ENCODE measurements around the gene EPYC.
A peak's percentile ranks its signal among the peaks of the same experiment; 100 is the strongest.
"Not testable (repeated sequence)": the region's sequence is repeated elsewhere in the genome, so short reads cannot be mapped to it uniquely, and the experiment has no call there.

Gene EPYC

DNA sequence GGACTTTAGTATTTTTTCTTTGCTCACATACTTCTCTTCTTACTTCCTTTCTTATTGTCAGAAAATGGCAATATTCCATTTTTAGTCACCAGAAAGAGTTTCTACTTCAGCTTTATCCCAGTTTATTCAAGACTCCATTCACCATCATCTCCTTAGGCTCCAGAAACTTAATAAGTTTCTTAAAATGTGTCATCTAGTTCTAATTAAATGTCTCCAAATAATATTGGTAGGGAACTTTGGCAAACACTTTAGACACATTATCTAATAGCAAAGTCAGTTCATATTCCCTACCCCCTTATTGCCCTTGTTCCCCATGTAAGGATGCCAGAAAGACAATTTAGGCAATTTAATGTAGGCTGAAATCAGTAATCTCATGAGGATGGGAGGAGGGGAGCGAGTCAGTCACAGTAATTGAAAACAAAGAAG lies 15.1 kb downstream of the EPYC start:
- no peak for DNase-seq

DNA sequence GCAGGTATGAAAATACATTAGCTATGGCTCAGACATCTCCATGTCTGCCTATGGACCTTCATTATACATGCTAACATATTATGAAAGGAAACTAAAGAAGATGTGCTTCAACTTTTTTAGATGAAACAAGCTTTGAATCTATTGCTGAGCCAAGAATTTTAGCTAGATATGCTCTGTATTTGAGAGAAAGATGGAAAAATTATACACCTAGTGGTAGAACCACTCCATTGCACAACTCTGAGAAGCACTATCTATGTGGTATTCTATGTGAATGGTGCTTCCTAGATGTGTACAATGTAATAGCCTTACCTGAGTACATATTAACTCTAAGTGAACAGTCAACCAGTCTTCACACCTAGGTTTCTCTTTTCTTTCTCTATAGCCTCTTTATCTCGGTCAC lies 17.3 kb downstream of the EPYC start:
- no peak for DNase-seq

DNA sequence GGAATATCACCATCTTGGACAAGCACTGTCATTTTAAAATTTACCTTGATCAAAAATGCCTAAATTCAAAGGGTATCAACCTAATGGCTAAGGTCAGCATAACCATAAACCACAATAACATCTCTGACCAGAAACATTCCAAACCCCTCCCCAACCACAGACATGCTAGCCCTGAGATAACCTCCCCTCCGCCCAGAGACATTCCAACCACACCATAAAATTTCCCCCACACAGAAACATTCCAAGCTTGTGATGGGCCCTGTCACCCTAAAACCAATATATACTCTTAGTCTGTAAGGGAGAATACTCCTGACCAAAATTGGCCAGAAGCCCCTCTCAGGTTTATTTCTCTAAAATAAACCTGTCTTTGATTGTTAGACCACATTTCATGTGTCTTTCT lies 17.7 kb downstream of the EPYC start:
- DNase-seq: no peak

DNA sequence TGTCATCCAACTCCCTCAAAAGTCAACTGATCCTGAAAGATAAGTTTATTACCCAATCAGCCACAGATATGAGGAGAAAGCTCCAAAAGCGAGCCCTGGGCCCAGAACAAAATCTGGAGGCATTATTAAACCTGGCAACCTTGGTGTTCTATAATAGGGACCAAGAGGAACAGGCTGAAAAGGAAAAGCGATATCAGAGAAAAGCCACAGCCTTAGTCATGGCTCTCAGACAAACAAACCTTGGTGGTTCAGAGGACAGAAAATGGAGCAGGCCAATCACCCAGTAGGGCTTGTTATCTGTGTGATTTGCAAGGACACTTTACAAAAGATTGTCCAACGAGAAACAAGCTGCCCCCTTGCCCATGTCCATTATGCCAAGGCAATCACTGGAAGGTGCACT lies 19.4 kb downstream of the EPYC start:
- DNase-seq: not testable (repeated sequence)

DNA sequence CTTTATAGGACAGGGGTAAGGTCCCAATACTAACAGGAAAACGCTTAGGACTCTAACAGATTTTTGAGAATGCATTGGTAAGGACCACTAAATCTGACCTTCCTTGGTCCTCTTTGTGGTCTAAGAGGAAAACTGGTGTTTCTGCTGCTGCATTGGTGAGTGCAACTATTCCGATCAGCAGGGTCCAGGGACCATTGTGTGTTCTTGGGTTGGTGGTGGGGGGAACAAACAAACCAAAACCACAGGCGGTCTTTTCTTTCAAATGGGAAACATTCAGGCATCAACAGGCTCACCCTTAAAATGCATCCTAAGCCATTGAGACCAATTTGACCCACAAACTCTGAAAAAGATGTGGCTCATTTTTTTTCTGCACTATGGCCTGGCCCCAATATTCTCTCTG lies 20.7 kb downstream of the EPYC start:
- no peak for DNase-seq

DNA sequence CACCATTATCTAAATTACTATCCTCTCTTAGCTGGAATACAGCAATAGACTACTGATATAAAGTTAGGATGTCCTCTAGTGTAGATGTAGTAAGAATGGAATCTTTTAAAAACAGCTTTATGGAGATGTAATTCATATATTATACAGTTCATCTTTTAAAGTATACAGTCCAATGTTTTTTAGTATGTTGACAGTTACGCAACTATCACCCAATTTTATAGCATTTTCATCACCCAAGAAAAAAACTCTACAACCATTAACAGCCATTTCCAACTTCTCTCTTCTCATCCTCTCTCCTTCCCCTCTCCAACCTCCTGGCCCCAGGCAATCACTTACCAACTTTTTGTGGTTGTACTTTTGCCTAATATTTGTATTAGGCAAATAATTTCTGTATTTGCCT lies 22.6 kb downstream of the EPYC start:
- no peak for DNase-seq

DNA sequence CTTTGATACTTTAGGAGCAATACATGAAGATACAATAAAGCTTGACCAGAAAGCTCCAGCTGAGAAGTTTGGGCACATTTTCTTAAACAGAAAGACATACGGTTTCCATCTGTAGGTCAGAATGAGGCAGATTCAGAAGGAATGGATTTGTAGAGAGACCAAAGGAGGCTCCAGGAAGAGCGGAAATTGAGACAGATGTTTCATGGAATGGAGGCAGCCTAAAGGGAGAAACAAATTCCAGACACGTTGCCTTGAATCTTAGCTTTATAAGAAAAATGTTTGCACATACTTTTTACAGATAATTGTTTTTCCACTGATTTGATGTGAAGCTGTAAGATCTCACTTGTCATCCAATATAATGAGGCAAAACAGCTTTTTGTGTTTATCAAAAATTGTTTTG lies 24.8 kb downstream of the EPYC start:
- no peak for DNase-seq

DNA sequence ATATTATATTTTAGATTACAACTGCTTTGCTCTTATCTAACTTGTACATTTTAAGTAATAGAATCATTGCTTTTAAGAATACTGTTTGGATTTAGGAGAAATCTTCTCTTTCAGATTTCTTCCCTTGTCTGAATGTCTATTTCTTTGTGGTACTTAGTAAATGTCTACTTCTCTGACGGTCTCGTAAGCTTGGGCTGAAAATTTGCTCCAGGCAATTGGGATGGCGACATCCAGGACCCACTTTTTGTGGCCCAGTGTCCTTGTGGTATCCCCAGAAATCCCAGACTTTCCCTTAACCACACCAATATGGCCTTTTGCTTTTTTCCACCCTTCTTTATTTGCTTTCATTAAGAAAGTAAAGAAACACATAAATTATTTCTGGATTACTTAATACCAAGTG lies 25.8 kb downstream of the EPYC start:
- DNase-seq: no peak

DNA sequence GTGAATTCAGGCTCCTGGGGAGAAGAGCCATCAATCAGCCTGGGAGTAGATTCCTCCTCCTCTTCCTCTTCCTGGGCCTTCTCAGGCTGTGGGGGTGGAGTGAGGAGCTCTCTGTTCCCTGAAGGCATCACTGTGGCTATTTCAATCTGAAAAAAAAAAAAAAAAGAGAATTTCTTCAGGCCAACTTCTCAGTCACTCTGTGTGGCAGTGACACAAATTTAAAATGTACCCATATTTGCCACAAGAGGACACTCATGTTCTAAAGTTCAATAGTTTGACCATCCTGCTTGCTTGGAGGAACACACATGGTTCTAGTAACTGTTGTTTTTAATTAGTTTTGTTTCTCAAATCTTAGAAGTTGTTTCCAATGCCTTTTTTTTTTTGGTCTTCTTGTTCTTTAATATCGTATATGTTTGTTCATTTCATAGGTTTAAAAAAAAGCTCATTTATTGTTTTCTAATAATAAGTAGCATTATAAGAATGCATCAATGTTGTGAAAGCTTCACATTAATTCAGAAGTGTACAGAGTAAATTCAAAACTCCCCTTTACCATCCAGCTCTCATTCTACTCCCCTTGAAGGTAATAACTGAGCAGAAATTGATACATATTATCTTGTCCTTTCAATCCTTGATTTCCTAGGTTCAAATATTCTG lies 26.5 kb downstream of the EPYC start:
- peak; percentile 4 for DNase-seq

DNA sequence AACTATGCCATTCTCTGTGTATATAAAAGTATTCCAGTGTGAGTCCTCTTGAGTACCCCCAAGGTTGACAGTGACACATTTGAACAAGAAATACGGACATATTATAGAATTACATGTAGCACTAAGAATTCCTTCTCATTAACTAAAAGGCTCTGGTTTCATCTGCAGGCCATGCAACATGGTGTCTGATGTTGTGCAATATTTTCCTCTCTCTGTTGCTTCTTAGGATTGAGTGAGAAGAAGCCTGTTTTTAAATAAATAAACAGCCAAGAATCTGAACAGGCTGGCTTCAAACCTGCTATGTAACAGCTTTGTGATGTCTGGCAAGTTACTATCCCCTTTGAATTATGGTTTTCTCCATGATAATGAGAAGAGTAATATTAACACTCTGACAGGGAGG lies 27.5 kb downstream of the EPYC start:
- DNase-seq: no peak

DNA sequence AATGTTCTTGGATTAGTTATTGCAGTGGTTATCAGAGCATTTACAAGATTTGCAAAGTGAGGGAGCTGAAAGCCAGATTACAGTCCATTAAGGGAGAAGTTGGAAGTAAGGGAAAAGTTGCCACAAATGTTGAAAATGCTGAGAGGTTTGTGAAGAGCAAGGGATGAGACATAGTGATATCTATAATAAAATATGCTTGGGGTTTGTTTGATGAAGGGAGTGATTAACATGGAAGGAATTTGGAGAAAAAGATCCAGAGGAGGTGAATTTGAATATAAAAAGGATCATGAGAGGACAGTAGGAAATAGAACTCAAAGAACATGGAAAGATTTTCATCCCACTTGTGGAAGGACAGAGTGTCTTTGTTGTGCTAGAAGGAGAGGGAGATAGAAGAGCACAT lies 30.5 kb downstream of the EPYC start:
- no peak for DNase-seq

DNA sequence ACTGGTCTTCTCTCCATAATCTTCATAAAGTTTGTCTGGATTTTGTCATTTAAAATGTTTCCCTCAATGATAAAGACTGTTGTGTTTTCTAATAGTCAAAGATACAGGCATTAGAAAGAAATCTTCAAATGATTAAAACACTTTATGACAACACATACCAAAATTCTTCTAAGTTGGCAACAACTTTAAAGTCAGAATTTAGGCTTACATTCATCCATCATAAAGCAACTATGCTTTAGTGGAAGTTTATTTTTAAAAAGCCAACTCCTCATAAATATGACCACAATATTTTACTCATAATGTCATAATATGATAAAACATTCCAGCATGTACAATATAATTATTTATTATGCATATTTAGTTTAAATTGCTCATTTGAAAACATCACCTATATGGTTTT lies 32.5 kb downstream of the EPYC start:
- DNase-seq: no peak

DNA sequence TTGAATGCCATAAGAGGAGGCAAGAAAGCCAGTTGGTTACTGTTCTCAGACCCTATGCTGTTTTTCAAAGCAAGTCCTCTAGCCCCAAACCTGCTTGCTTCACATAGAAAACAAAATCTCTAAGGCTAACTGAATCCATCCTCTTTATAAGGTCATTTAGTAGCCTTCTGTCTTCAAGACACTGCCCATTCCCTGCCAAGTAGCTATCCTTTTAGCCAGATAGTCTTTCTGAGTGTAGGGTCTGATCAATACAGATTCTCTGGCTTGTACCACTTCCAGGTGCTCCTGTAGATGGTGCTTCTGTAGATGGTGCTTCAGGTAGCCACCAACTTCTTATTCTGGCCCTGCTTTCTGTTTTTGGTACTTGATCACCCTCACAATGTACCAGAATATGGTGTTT lies 33.9 kb downstream of the EPYC start:
- no peak for DNase-seq

DNA sequence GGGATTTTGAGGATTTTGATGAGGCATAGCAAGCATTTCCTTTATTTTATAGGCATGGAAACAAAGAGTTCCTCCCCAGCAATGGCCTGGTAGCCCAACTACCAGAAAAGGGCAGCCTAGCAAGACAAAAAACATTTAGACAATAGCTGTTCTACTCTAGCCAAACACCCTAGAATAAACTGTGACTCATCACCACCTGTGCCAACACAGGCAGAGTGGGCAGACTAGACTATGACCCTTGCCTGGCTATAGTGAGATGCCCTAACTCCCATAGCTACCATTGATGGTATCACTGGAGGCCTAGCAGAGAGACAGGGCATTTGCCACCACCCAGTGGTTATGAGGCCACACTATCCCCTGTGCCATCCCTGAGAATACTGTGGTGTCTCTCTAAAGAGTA lies 34.3 kb downstream of the EPYC start:
- DNase-seq: no peak

DNA sequence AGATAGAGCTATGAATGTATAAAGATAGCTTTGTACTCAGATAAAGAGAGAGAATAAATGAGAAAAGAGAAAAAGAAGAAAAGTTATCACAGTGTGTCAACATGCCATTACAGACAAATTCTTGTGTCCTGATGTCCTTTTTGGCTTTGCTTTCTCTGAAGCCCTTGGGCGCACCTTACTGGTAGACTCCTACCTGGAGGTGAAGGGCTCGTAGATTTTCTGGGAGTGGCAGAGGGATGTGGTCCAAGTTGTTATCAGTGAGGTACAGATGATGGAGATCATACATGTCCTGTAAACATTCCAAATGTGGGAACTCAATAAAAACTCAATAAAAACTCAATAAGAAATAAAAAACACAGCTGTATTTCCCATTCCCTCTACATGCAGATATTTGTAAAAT lies 34.9 kb downstream of the EPYC start:
- no peak for DNase-seq

DNA sequence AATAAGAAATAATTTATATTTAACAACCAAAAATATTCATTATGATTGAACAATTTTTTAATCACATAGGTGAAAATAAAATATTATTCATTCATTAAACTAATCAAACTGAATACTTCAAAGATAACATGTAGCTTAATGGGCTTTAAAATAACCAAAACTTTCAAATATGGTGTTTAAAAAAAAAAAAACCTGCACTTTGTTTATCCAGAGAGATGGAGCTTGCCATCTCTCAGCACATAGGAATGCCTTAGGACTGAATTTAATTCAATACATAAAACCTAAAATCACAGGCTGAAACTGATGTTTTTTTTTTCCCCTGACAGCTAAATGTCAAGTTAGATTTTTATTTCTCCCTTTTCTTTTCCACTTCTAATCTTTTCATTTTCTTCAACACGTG lies 35.4 kb downstream of the EPYC start:
- no peak for DNase-seq

DNA sequence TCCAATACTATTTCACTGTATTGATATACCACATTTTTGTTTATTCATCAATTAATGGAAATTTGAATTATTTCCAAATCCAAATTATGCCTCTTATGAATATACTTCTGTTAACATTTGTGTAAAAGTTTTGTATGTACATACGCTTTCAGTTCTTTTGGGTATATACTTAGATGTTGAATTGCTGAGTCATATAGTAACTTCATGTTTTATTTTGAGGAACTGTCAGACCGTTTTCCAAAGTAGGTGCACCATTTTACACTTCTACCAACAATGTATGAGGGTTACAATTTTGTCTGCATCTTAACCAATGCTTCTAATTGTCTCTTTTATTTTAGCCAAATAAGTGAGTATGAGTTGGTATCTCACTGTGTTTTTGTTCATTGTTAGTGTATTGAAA lies 39.6 kb downstream of the EPYC start:
- no peak for DNase-seq

DNA sequence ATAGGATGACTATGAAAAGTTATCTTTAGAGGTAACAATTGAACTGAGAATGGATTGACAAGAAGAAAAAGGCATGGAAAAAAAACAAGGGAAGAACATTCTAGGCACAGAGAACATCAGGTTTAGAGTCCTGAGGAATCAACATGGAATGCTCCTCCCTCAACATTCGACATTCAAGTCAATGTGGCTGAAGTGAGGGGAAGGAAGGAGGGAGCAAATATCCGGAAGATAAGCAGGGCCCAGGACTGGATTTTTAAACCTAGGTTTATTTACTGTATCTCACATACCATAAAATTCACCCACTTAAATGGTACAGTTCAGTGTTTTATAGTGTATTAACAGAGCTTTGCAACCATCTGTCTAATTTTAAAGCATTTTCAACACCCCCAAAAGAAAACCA lies 40.2 kb downstream of the EPYC start:
- DNase-seq: no peak

DNA sequence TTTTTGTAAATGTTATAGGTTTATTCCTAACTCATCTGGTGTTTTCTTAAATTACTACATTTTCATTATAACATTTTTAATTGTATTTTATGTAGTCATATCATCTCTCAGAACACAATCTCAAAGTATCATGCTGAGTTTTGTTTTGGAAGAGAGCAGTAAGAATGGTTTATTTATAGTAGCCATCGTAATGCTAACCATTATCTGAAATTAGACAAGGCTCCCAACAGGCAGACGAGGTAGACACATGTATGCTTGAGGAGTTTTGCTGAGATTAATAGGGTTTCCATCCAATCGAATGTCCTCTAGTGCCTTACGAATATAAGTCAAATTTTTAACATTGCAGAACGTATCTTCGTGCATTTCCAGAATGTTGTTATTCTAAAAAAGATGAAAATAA lies 40.8 kb downstream of the EPYC start:
- DNase-seq: no peak

DNA sequence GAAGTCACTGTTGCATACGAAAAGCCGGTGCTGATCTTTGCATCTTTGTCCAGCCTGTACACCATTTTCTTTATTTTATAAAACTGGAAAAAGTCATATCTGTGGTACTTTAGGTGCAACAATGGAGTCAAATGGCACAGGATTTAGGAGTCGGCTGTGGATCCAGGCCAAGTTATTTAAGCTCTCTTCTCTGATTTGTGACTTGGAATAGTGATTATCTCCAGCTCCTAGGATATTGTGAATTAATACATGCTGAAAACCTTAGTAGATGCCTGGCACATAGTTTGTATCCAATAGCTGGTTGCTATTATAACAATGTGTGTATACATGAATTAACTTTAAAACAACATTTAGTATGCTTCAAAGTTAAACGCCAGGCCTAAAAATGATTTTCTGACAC lies 43.6 kb downstream of the EPYC start:
- DNase-seq: no peak

DNA sequence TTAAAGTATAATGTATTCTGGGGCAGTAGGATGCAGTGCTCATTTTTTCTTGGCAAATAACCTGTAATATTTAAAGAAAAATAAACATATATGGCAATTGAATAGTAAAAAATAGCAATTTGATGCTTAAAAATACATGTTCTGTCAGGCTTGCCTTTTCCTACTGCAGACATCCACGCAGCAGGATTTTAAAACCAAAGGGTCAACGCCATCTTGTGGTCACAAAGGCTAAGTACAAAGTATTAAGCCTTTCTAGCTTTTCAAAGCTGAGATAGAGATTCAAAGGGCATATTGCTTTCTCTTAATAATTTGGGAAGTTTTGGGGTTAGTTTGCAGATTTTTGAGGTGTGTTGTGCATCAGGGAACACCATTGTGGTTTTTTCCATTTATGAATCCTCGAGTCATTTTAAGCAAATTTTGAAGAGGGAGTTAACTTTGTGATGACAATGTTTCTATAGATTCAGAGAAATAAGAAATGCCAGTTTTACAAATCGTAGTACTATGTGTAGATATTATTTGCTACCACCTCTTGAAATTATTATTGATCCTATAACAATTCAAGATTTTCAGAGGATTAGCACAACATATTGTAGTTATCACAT lies 45.1 kb downstream of the EPYC start:
- DNase-seq: peak; percentile 45

DNA sequence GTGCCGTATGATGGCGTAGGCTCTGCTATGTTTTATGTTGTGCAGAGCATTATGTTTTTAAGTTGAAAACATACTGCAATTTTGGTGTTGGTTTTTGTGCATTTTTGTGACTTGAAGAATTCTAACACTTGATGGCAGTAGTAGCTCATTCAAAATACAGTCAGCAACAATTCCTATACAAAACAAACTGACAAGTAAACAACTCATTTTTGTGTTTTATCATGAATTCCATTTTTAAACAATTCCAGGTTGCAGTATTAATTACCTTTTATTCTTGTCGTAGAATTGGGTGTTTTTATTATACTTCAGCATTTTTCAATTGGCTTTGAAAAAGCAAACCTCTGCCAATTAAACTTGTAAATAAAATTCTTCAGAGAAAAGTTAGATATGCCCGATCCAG lies 45.7 kb downstream of the EPYC start:
- no peak for DNase-seq

DNA sequence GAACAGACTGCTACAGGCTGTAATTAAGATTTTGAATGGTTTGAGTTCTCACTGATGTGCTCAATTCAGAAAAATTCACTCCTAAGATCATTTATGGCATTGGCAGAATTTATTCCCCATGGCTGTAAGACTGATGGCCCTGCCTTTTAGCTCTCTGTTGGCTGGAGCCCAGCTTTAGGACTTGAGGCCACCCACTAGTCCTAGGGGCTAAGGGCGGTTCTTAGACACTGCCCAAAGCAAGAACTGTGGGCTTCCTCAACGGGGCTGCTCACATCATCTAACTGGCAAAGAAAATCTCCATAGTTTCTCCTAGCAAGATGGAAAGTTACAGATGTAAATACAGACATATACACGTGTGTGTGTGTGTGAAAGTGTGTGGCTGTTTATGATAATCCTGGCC lies 46.4 kb downstream of the EPYC start:
- no peak for DNase-seq

DNA sequence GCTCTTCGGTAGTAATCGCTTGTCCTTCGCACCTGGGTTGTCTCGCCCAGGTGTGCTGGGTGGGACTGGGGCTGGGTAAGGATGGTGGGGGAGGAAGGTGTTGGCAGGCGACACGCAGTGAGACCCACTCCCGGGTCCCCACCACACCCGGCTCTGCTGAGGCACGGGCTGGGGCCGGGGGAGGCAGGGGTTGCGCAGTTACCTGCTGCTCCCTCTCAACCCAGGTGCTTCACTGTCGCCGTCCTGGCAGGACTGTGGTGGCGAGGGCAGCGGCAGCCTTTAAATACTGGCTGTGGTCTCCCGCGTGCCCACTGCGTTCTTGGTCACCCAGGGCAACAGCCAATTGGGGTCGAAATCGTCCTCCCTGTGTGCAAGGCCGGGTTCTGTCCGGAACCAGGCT lies 49.9 kb downstream of the EPYC start, which contains the start of gene CCER1:
CCER1 (minus strand) TSS at position 256 of the 400 bp plus-strand sequence. CDS start 434 bp downstream, outside the sequence.
- no peak for DNase-seq

DNA sequence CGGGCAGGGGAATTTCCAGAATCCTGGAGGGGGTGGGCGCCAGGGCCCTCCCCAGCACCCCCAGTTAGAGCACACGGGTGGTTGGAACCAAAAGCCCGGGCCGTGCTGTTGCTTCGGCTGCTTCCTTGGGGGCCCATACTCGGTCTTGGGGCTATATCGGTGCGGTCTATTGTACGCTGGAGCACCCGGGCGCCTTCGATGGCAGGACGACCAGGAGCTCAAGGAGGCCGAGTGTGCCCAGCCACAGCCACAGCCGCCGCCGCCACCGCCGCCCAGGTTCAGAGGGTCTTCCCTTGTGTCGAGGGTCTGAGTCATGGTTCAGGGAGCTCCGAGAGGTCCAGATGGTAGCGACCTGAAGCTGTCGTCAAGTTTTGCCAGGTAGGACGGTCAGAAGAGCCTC lies 50.3 kb downstream of the EPYC start:
- no peak for DNase-seq
